Left ventricle myocardium superior (tissue), 1 donor: ENCODE results near the gene RSRC2. TPM values are rescaled to one million over a fixed set of nuclear protein-coding genes. Genes with fewer than 3 reads are reported as not detected.
"Not testable (repeated sequence)": the region's sequence is repeated elsewhere in the genome, so short reads cannot be mapped to it uniquely, and the experiment has no call there.

ENCODE experiments used
- ATAC-seq: fragments of 200-7000 bp; cut with Tn5 transposase; one replicate; pipeline ENCODE4 v1.9.1; 2020; ENCODE audit warnings: mild to moderate bottlenecking, moderate library complexity
- DNase-seq: peaks from one replicate; pipeline ENCODE4 v3.0.0-alpha.2; 2020
- intact Hi-C: fragments of 100-400 bp; cut with micrococcal nuclease; formaldehyde crosslinking; loops from one replicate; pipeline ENCODE4 v1.11.0; 2022
- long read RNA-seq: library from polyadenylated mRNA; unstranded; transcript quantifications from one replicate; pipeline ENCODE4 v2.0.0, GENCODE V29; 2021
- total RNA-seq: library from RNA; stranded (reverse); fragmentation: NEBNext Ultra II Directional; extraction: Animal tissue kit (Norgen Biotek cat#: 25700); gene quantifications from one replicate; pipeline ENCODE4 v1.2.1, GENCODE V29; 2021
- donor health status: DM: no; HTN: yes; CAD: no; lungs with severe emphysema.

The RSRC2 gene, protein sequence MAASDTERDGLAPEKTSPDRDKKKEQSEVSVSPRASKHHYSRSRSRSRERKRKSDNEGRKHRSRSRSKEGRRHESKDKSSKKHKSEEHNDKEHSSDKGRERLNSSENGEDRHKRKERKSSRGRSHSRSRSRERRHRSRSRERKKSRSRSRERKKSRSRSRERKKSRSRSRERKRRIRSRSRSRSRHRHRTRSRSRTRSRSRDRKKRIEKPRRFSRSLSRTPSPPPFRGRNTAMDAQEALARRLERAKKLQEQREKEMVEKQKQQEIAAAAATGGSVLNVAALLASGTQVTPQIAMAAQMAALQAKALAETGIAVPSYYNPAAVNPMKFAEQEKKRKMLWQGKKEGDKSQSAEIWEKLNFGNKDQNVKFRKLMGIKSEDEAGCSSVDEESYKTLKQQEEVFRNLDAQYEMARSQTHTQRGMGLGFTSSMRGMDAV
- total RNA-seq = 36.7 TPM
- long read RNA-seq, transcript RSRC2-201 (10 exons, 3,520 nt) = major isoform, 26 of 81 reads
- long read RNA-seq, partial matches to known transcripts = 20 of 81 reads
- long read RNA-seq, other reads (novel, unspliced or antisense) = 33 of 81 reads

DNA sequence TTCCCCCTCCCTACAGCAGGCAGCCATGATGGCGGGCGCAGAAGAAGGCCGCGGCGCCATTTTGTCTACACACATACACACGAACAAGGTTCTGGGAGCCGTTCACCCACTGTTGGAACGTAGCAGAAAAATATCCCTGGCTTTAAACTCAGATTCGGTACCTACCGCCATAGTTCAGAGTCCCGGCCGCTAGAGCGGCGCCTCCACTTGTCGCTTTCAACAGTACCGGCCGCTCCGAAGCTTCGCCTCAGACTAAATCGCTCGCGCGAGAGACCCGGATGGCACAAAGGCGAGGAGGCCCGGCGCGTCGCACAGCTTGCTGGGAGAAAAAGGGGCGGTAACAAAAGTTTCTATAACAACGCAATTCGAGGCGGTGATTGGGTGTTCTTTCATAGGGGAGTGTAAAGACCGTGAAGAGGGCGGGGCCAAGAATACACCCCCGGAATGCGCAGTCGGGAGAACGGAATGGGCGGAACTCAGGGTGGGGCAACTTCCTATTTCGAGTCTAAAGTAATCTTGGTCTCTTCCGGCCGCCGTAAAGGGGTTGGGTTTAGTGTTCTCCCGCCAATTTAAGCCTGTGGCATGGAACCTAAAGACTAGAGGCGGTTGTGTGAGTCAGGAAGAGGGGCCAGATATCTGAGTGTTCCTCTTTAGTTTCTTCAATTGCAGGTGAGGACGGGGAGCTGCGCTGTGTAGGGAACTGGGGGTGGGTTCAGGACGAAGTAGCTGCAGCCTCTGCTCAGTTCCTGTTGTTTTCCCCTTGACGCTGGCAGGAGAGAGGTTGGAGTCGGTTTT is at the start of gene RSRC2, which contains the start of gene KNTC1:
Gene RSRC2 (minus strand): TSS at position 254 of the 795 bp plus-strand sequence. CDS start 83 bp downstream, at position 171.
Gene KNTC1 (plus strand): TSS at position 567 of the 795 bp plus-strand sequence. CDS start 2,815 bp downstream, outside the sequence.
- intact Hi-C loops = no loop called here
- ATAC-seq (peak; percentile 98), DNase-seq (peak; percentile 96)

DNA sequence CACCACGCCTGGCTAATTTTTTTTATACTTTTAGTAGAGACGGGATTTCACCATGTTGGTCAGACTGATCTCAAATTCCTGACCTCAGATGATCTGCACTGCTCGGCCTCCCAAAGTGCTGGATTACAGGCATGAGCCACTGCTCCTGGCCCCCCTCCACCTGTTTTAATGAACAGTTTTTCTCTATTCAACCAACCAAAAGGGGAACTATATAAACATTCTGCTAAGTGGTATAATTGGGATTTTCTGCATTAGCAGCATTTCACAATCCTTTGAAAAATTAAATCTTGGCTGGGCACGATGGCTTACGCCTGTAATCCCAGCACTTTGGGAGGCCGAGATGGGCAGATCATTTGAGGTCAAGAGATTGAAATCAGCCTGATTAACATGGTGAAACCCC is 45.1 kb upstream of the RSRC2 start:
- no peak for DNase-seq
- intact Hi-C loops = no loop called here
- no peak for ATAC-seq

DNA sequence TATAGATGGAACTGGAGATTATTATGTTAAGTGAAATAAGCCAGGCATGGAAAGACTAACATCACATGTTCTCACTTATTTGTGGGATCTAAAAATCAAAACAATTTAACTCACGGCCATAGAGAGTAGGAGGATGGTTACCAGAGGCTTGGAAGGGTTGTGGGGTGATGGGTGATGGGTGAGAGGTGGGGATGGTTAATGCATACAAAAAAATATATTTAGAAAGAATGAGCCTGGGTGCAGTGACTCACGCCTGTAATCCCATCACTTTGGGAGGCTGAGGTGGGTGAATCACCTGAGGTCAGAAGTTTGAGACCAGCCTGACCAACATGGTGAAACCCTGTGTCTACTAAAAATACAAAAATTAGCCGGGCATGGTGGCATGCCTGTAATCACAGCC is 43.3 kb upstream of the RSRC2 start:
- ATAC-seq, DNase-seq, intact Hi-C loops: not testable (repeated sequence)

DNA sequence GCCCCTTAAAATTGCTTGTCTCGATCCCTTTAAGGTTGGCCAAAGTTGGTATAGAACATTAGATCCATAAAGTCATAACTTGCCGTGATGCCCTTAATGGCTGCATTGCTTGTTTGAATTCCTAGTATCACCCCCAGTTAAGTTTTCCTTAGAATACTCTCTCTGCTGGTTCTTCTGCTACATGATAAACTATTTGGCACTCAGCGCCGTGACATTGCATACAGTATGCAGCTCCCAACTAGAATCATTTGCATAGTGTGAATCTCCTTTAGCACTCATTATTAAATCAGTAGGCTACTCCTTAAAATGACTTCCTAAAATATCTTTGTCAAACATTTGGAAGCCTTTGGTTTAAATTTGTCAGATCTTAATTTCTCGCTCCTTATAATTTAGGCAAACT is 42.6 kb upstream of the RSRC2 start:
- no peak for ATAC-seq
- intact Hi-C loops = no loop called here
- no peak for DNase-seq

DNA sequence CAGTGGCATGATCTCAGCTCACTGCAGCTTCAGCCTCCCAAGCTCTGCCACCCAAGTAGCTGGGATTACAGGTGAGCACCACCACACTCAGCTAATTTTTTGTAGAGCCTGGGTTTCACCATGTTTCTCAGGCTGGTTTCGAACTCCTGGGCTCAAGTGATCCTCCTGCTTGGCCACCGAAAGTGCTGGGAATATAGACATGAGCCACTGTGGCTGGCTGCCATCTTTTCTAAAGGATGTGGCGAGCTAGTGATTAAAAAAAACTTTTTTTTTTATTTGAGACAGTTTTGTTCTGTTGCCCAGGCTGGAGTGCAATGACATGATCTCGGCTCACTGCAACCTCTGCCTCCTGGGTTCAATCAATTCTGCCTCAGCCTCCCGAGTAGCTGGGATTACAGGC is 40.1 kb upstream of the RSRC2 start:
- DNase-seq, ATAC-seq, intact Hi-C loops: not testable (repeated sequence)

GRCh38 chr12:122563361-122563760 is 36.6 kb upstream of the RSRC2 start:
- intact Hi-C loops = no loop called here
- DNase-seq (no peak), ATAC-seq (no peak)

- intact Hi-C loops = no loop called here
- no peak for DNase-seq
- no peak for ATAC-seq
Measured at GRCh38 chr12:122560138-122560537, 33.4 kb upstream of the RSRC2 start.

GRCh38 chr12:122558745-122559641 is 32.3 kb upstream of the RSRC2 start:
- intact Hi-C loops = no loop called here
- DNase-seq (no peak), ATAC-seq (no peak)

- ATAC-seq (no peak), DNase-seq (no peak)
- intact Hi-C loops = no loop called here
Measured at GRCh38 chr12:122547330-122547729, 20.6 kb upstream of the RSRC2 start.

DNA sequence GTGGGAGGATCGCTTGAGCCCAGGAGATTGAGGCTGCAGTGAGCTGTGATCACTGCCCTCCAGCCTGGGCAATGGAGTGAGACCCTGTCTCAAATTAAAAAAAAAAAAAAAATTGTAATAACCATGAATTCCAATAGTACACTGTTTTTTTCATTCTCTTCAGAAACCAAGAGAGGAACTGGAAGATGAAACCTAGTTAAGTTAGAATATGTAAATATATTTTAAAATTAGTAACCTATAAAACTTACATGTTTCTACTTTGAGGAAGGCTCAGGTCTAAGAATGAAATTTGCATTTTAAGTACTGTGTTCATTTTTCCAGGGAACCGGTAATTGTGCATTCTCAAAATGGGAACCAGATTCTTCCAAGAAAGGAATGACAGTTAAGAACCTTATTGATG is 19.1 kb upstream of the RSRC2 start:
- ATAC-seq (no peak), DNase-seq (no peak)
- intact Hi-C loops = no loop called here

GRCh38 chr12:122544537-122544936 is 17.8 kb upstream of the RSRC2 start:
- ATAC-seq (no peak), DNase-seq (no peak)
- intact Hi-C loops = no loop called here

DNA sequence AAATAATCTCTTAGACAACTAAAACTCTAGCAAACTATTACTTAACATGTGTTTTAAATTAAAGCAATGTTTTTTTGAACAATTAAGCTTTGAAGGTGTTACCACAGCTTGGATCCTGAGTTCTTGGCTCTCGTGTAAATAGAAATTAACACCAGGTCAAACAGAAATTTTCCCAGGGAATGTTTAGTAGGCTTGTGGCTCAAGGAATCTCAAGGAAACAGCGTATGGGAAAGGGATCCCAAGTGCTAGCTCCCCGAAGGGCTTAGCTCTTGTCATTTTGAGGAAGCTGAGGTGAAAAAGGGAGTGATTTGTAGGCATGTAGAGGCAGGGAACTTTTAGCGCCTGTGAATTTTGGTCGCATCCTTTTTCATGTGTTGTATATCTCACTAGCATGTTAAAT is 11.8 kb upstream of the RSRC2 start:
- intact Hi-C loops = no loop called here
- DNase-seq = no peak
- no peak for ATAC-seq

- intact Hi-C loops = no loop called here
- no peak for DNase-seq
- no peak for ATAC-seq
Measured at GRCh38 chr12:122537021-122537420, 10.3 kb upstream of the RSRC2 start.

DNA sequence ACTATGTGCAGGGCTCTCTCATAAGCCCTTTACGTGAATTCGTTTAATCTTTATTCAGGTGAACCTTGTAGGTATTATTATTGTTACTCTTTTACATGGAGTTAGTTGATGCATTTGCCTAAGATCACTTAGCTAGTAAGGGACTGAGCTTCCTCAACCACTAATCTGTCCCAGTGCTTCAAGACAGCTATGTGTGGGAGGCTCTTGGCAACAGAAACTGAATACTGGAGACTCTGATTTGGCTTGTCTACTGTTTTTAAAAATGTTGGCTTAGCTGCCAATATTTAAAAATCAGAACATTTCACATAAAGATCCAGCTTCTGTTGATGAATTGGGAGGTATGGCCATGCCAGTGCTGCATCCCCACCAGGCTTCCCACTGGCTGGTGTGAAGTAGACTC is 7.1 kb upstream of the RSRC2 start:
- ATAC-seq = no peak
- intact Hi-C loops = no loop called here
- no peak for DNase-seq

GRCh38 chr12:122528992-122529391 is 2.3 kb upstream of the RSRC2 start:
- no peak for ATAC-seq
- intact Hi-C loops = no loop called here
- DNase-seq = no peak

- no peak for ATAC-seq
- intact Hi-C loops = no loop called here
- no peak for DNase-seq
Measured at GRCh38 chr12:122528582-122528981, 1.8 kb upstream of the RSRC2 start.

DNA sequence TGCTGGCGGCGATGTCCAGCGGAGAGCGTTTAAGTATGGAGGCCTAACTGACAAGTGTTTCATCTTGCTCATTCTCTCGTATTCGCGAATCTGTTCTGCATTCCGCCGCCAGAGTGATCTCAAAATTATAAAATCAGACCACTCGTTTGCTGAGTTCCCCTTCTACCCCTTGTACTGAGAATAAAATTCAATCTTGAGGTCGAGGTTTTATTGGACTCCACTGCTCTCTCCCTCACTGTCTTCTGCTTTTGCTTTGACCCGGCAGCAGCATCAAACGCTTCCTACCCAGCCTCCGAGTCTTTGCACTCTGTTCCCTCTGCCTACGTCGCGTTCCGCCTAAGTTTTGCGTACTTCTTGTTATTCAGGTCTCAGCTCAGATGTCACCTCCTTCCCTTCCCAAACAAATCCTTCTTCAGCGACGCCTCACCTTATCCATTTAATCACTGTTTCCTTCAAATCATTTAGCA is 775 bp upstream of the RSRC2 start:
- ATAC-seq = no peak
- intact Hi-C loops = no loop called here

GRCh38 chr12:122523846-122524718 is 2.7 kb downstream of the RSRC2 start:
- ATAC-seq (no peak), DNase-seq (no peak)
- intact Hi-C loops = no loop called here

More for the DNA sequence above, 775 bp upstream of the RSRC2 start:
- DNase-seq = no peak
